ENCODE measurements around the gene COL13A1. TPM values are rescaled to one million over a fixed set of nuclear protein-coding genes. Genes with fewer than 3 reads are reported as not detected.

The COL13A1 gene
- total RNA-seq, 1 experiment from 2014 or later: 5.9 TPM

GRCh38 chr10:69810097-69810496 is 8.4 kb downstream of the COL13A1 start:
- no peak overlapping the region for H3K9ac ChIP-seq (ENCODE audit: low read length)
- H3K27ac ChIP-seq (ENCODE audit: low read depth, low read length): no peak overlapping the region
- intact Hi-C loops (cut with micrococcal nuclease): no loop called here
- no peak for DNase-seq (ENCODE audit: low read depth, low spot score)
- no peak overlapping the region for H3K4me2 ChIP-seq (ENCODE audit: low read length)
- no peaks in the 10 kb centered on the region for H3K79me2 ChIP-seq (ENCODE audit: insufficient read depth, low read length)
- no peak overlapping the region for H2AFZ ChIP-seq (ENCODE audit: low read depth, low read length, poor library complexity, severe bottlenecking)
- H3K9me2 ChIP-seq (ENCODE audit: insufficient read depth): no peaks in the 10 kb centered on the region
- CTCF ChIA-PET: interaction anchor here (1.7 kb wide), 1 partner anchor 9 kb away, joined by 5 read pairs; no protein-coding TSS in a partner anchor
- H4K20me1 ChIP-seq (ENCODE audit: insufficient read depth): no peaks in the 10 kb centered on the region
- no TSS peak for BruUV-seq (replicated peaks)
- POLR2A ChIA-PET: no interaction called here
- no peaks in the 10 kb centered on the region for H3K27me3 ChIP-seq (ENCODE audit: insufficient read depth, low read length)
- no peaks in the 10 kb centered on the region for H3K9me3 ChIP-seq (ENCODE audit: control insufficient read depth in 1 of 2, insufficient read depth in 1 of 2, low read depth in 1 of 2, low read length in 2 of 2)
- H3K36me3 ChIP-seq (ENCODE audit: control insufficient read depth in 1 of 2, insufficient read depth in 2 of 2, low read length in 2 of 2): no peaks in the 10 kb centered on the region
- ATAC-seq: no peak
- peaks cover 9 to 31% of the 10 kb centered on the region in 2 experiments for H3K4me1 ChIP-seq (ENCODE audit: control insufficient read depth in 1 of 2, insufficient read depth in 2 of 2, low read length in 2 of 2)
- TF ChIP-seq SRF (IDR thresholded peaks at IDR 0.05; ENCODE audit: low read depth) (no peak), ZNF274 (IDR thresholded peaks at IDR 0.05; ENCODE audit: low read depth, low read length) (no peak), POLR2A (IDR thresholded peaks at IDR 0.05; ENCODE audit: borderline replicate concordance, extremely low read depth, insufficient read depth, insufficient read length) (no peak), CBX3 (IDR thresholded peaks at IDR 0.05; ENCODE audit: low read depth) (no peak), ELF1 (IDR thresholded peaks at IDR 0.05; ENCODE audit: borderline replicate concordance, low read depth) (no peak), EZH2phosphoT487 (IDR thresholded peaks at IDR 0.05; ENCODE audit: borderline replicate concordance) (no peak), YY1 (IDR thresholded peaks at IDR 0.05; ENCODE audit: extremely low read depth, insufficient replicate concordance, low read depth, low read length) (no peak), POLR2AphosphoS5 (IDR thresholded peaks at IDR 0.05; ENCODE audit: low read depth, low read length) (no peak)
- H3K4me3 ChIP-seq (replicated peaks in 1 of 2; ENCODE audit: low read depth in 1 of 2, low read length in 2 of 2): no peak overlapping the region
- RAD21 ChIA-PET (ENCODE audit: low non-redundant PET in 1 of 2, low total read pairs in 2 of 2, uncharacterized antibody in 2 of 2, unreplicated experiment in 2 of 2): no interaction called here

GRCh38 chr10:69810675-69811397 is 9.1 kb downstream of the COL13A1 start:
- ChIA-PET CTCF (interaction anchor here (1.7 kb wide), 1 partner anchor 10 kb away, joined by 5 read pairs; no protein-coding TSS in a partner anchor), RAD21 (ENCODE audit: low non-redundant PET in 1 of 2, low total read pairs in 2 of 2, uncharacterized antibody in 2 of 2, unreplicated experiment in 2 of 2) (no interaction called here), POLR2A (no interaction called here)
- no peaks in the 10 kb centered on the region for H4K20me1 ChIP-seq (ENCODE audit: insufficient read depth)
- H3K9ac ChIP-seq (ENCODE audit: low read length): no peak overlapping the region
- no peaks in the 10 kb centered on the region for H3K9me2 ChIP-seq (ENCODE audit: insufficient read depth)
- BruUV-seq (replicated peaks): no TSS peak
- H3K4me3 ChIP-seq (replicated peaks in 1 of 2; ENCODE audit: low read depth in 1 of 2, low read length in 2 of 2): no peak overlapping the region
- no peaks in the 10 kb centered on the region for H3K36me3 ChIP-seq (ENCODE audit: control insufficient read depth in 1 of 2, insufficient read depth in 2 of 2, low read length in 2 of 2)
- peaks cover 9 to 28% of the 10 kb centered on the region in 2 experiments for H3K4me1 ChIP-seq (ENCODE audit: control insufficient read depth in 1 of 2, insufficient read depth in 2 of 2, low read length in 2 of 2)
- no peaks in the 10 kb centered on the region for H3K27me3 ChIP-seq (ENCODE audit: insufficient read depth, low read length)
- H3K27ac ChIP-seq (ENCODE audit: low read depth, low read length): no peak overlapping the region
- DNase-seq (ENCODE audit: low read depth, low spot score): no peak
- intact Hi-C loops (cut with micrococcal nuclease): no loop called here
- no peaks in the 10 kb centered on the region for H3K79me2 ChIP-seq (ENCODE audit: insufficient read depth, low read length)
- H3K4me2 ChIP-seq (ENCODE audit: low read length): no peak overlapping the region
- H2AFZ ChIP-seq (ENCODE audit: low read depth, low read length, poor library complexity, severe bottlenecking): no peak overlapping the region
- H3K9me3 ChIP-seq (ENCODE audit: control insufficient read depth in 1 of 2, insufficient read depth in 1 of 2, low read depth in 1 of 2, low read length in 2 of 2): no peaks in the 10 kb centered on the region
- no peak for ATAC-seq
- TF ChIP-seq ZNF274 (IDR thresholded peaks at IDR 0.05; ENCODE audit: low read depth, low read length): no peak
